GM12878 (cell line): ENCODE measurements around the gene GKN1. TPM values are rescaled to one million over a fixed set of nuclear protein-coding genes. Genes with fewer than 3 reads are reported as not detected.

ENCODE experiments used
- ATAC-seq: fragments of 200-7000 bp; cut with Tn5 transposase; 3 replicates; pipeline ENCODE4 v1.9.1; 2020; ENCODE audit warnings: mild to moderate bottlenecking, moderate library complexity
- BruUV-seq: library from RNA; stranded (reverse); fragments of 400-500 nt; replicated peaks from 2 replicates; lab custom pipeline; 2021; lab: Mats Ljungman, UMichigan
- CTCF ChIA-PET: fragments of 300-600 bp; sonication (Branson Sonifier 250); formaldehyde crosslinking; extraction: SDS; loops from one replicate; lab custom pipeline; 2021; ENCODE audit warnings: inconsistent platforms; lab: Yijun Ruan, JAX
- POLR2A ChIA-PET: fragments of 350-600 bp; formaldehyde crosslinking; extraction: SDS; loops from one replicate; lab custom pipeline; 2021; ENCODE audit warnings: inconsistent platforms; lab: Charles Lee
- RAD21 ChIA-PET: fragments of 300-600 bp; sonication (Branson Sonifier 250); formaldehyde crosslinking; loops from one replicate; lab custom pipeline; 2023; ENCODE audit warnings: antibody characterized with exemption; ENCODE audit not compliant: unreplicated experiment; lab: Charles Lee
- SMC1A ChIA-PET: fragments of 300-600 bp; sonication (Branson Sonifier 250); formaldehyde crosslinking; loops from one replicate; lab custom pipeline; 2023; ENCODE audit not compliant: unreplicated experiment, uncharacterized antibody; lab: Charles Lee
- DNase-seq: peaks from one replicate; pipeline ENCODE4 v3.0.0-alpha.2; 2011; ENCODE audit warnings: low read depth, low spot score
- FAIRE-seq: peaks from 3 replicates; lab custom pipeline; 2011; peaks lifted over from hg19 to GRCh38; lab: Jason Lieb, UNC
- H2AFZ ChIP-seq: 2 replicates; pipeline ENCODE4 v1.6.0; 2011; ENCODE audit warnings: low read depth, low read length, control low read depth; ENCODE audit not compliant: control insufficient read depth
- H3K27ac ChIP-seq: 2 replicates; pipeline ENCODE4 v1.5.1; 2011; ENCODE audit warnings: control low read depth; ENCODE audit not compliant: control insufficient read depth, insufficient read depth
- H3K27me3 ChIP-seq, 2 experiments: replicated peaks in 1 of 2; 2 replicates each; pipeline versions ENCODE4 v1.6.0 to v1.6.1; 2011; ENCODE audit warnings: low read length in 1 of 2; ENCODE audit not compliant: control insufficient read depth in 2 of 2, insufficient read depth in 2 of 2
- H3K36me3 ChIP-seq, 2 experiments: 2 replicates each; pipeline ENCODE4 v1.5.1; 2011; ENCODE audit warnings: low read length in 1 of 2; ENCODE audit not compliant: control insufficient read depth in 2 of 2, insufficient read depth in 2 of 2
- H3K4me1 ChIP-seq: 2 replicates; pipeline ENCODE4 v1.6.1; 2011; ENCODE audit warnings: mild to moderate bottlenecking, low read length, moderate library complexity, mixed read lengths; ENCODE audit not compliant: control insufficient read depth, insufficient read depth
- H3K4me2 ChIP-seq: 2 replicates; pipeline ENCODE4 v1.6.0; 2011; ENCODE audit warnings: control low read depth; ENCODE audit not compliant: control insufficient read depth, insufficient read depth
- H3K4me3 ChIP-seq: fragments of 200-600 bp; sonication (generic); 2 replicates; pipeline ENCODE4 v1.5.1; 2016
- H3K79me2 ChIP-seq: 2 replicates; pipeline ENCODE4 v1.6.0; 2011; ENCODE audit warnings: low read length; ENCODE audit not compliant: control insufficient read depth, insufficient read depth
- H3K9ac ChIP-seq: 2 replicates; pipeline ENCODE4 v1.8.0; 2011; ENCODE audit warnings: low read length, control low read depth, mixed read lengths; ENCODE audit not compliant: control insufficient read depth, insufficient read depth
- H3K9me3 ChIP-seq: replicated peaks from 3 replicates; pipeline ENCODE4 v1.5.1; 2011; ENCODE audit warnings: mild to moderate bottlenecking, low read length; ENCODE audit not compliant: control insufficient read depth, insufficient read depth
- H4K20me1 ChIP-seq: 2 replicates; pipeline ENCODE4 v1.6.0; 2011; ENCODE audit not compliant: control insufficient read depth, insufficient read depth
- CHD1 ChIP-seq: IDR thresholded peaks from 2 replicates; pipeline ENCODE4 v1.6.1; 2012; ENCODE audit warnings: low read depth, low read length, improper control_type of control experiment
- CTCF ChIP-seq, 3 experiments: IDR thresholded peaks in 2 of 3; conservative IDR thresholded peaks in 1 of 3; 2 replicates each; pipeline ENCODE4 v1.5.1; 2011; ENCODE audit warnings: low read depth in 3 of 3, low read length in 3 of 3, mild to moderate bottlenecking in 3 of 3, control low read depth in 2 of 3, moderate library complexity in 2 of 3, inconsistent platforms in 1 of 3, mixed read lengths in 1 of 3; ENCODE audit not compliant: control insufficient read depth in 2 of 3, insufficient read depth in 1 of 3; ENCODE audit errors: extremely low read depth in 1 of 3
- IKZF2 ChIP-seq, 2 experiments: fragments of 450-650 bp; IDR thresholded peaks; 2 replicates each; pipeline ENCODE4 v1.6.1; 2017; ENCODE audit warnings: mild to moderate bottlenecking in 2 of 2, moderate library complexity in 2 of 2
- NFYB ChIP-seq: IDR thresholded peaks from 2 replicates; pipeline ENCODE4 v1.6.1; 2011; ENCODE audit warnings: low read depth, mild to moderate bottlenecking, low read length, improper control_type of control experiment, moderate library complexity; ENCODE audit not compliant: insufficient read depth
- NR2C1 ChIP-seq: fragments of 450-650 bp; IDR thresholded peaks from 2 replicates; pipeline ENCODE4 v1.6.1; 2017; ENCODE audit warnings: antibody characterized with exemption, mild to moderate bottlenecking, moderate library complexity
- RAD21 ChIP-seq: IDR thresholded peaks from 2 replicates; pipeline ENCODE4 v1.6.1; 2011; ENCODE audit warnings: mild to moderate bottlenecking, low read depth, low read length, moderate library complexity; ENCODE audit not compliant: insufficient read depth
- SIX5 ChIP-seq: IDR thresholded peaks from 2 replicates; pipeline ENCODE4 v1.6.1; 2011; ENCODE audit warnings: mild to moderate bottlenecking, low read depth, low read length, moderate library complexity; ENCODE audit not compliant: severe bottlenecking
- SKIL ChIP-seq: fragments of 450-650 bp; IDR thresholded peaks from 2 replicates; pipeline ENCODE4 v1.6.1; 2017; ENCODE audit warnings: mild to moderate bottlenecking, low read depth, inconsistent platforms; ENCODE audit not compliant: poor library complexity, severe bottlenecking
- SMC3 ChIP-seq: IDR thresholded peaks from 2 replicates; pipeline ENCODE4 v1.6.1; 2011; ENCODE audit warnings: low read length, improper control_type of control experiment, borderline replicate concordance
- SP1 ChIP-seq: IDR thresholded peaks from one replicate; pipeline ENCODE4 v1.6.1; 2011; ENCODE audit warnings: low read depth, low read length
- YY1 ChIP-seq: IDR thresholded peaks from 2 replicates; pipeline ENCODE4 v1.6.1; 2011; ENCODE audit warnings: low read depth, mild to moderate bottlenecking, low read length
- ZBTB40 ChIP-seq: fragments of 450-650 bp; IDR thresholded peaks from 2 replicates; pipeline ENCODE4 v1.6.1; 2016; ENCODE audit warnings: mild to moderate bottlenecking, moderate library complexity, borderline replicate concordance
- WGBS: methylation state at CpG from one replicate; pipeline ENCODE4 v1.1.6; 2016; ENCODE audit warnings: low lambda C conversion rate; ENCODE audit not compliant: insufficient replicate concordance, insufficient coverage; ENCODE audit errors: missing lambda C conversion rate; 5-methylcytosine and 5-hydroxymethylcytosine counted together
- in situ Hi-C: fragments of 300-500 bp; cut with MboI; formaldehyde crosslinking; loops from 9 replicates; pipeline ENCODE4 v1.14.3; 2018; ENCODE audit warnings: mixed read lengths
- intact Hi-C: fragments of 100-400 bp; cut with micrococcal nuclease; formaldehyde crosslinking; loops from one replicate; pipeline ENCODE4 v1.14.2; 2022; ENCODE audit not compliant: unreplicated experiment
- polyA plus RNA-seq, 11 experiments: library from polyadenylated mRNA; depleted of rRNA in 4 of 11; unstranded in 6 of 11; stranded (reverse) in 5 of 11; fragments of >200 nt; fragmentation: Nextera tagmentation in 4 of 11; fragmentation: Illumina TruSeq in 1 of 11; extraction: Ambion mirVana in 4 of 11; extraction: Trizol in 1 of 11; gene quantifications; 1 replicate in 1 of 11; 2 replicates in 10 of 11; pipeline versions ENCODE4 v1.2.1 to v1.2.3, GENCODE V29; 2011 to 2016; ENCODE audit warnings: inconsistent platforms in 2 of 11, missing spikeins in 2 of 11, low read depth in 1 of 11
- total RNA-seq, 4 experiments: library from RNA; depleted of rRNA in 3 of 4; stranded (reverse); fragments of >200 nt in 3 of 4; fragmentation: Illumina TruSeq in 1 of 4; extraction: Trizol in 1 of 4; gene quantifications; 2 replicates each; pipeline versions ENCODE4 v1.2.1 to v1.2.3, GENCODE V29; 2013 to 2021

Gene GKN1
- total and polyA plus RNA-seq, 10 of the 15 experiments (the other 5 are each of a cell fraction or from before 2014, with no cell fraction given), result not detected

GRCh38 chr2:68974251-68974650, at the start of gene GKN1 (continued):
- TF ChIP-seq SIX5, result no peak
- TF ChIP-seq SKIL, result no peak
- TF ChIP-seq NR2C1, result no peak
- no peak for TF ChIP-seq CHD1

- ChIA-PET SMC1A (interaction anchor here (0.9 to 3.1 kb wide), 7 partner anchors 173 to 461 kb away, joined by 3 to 18 read pairs (median 4); no protein-coding TSS in a partner anchor), CTCF (interaction anchor here (0.7 to 3.5 kb wide), 21 partner anchors 14 to 463 kb away, joined by 3 to 30 read pairs (median 4); partner anchors contain the start of gene FBXO48), RAD21 (interaction anchor here (0.6 to 3.1 kb wide), 7 partner anchors 18 to 462 kb away, joined by 3 to 20 read pairs (median 6); no protein-coding TSS in a partner anchor), POLR2A (interaction anchor here (1.0 kb wide), 1 partner anchor 161 kb away, joined by 3 read pairs; no protein-coding TSS in a partner anchor)
- peak; percentile 12 for DNase-seq
- TF ChIP-seq ZBTB40 (no peak), RAD21 (peak; percentile 90), SMC3 (peak; percentile 89), SP1 (no peak), YY1 (peak; percentile 50; the same call in 1 of the 2 replicates), CTCF (IDR thresholded peaks at IDR 0.05 in 2 of 3, conservative IDR thresholded peaks at IDR 0.05 in 1 of 3; ENCODE audit: control insufficient read depth in 2 of 3, extremely low read depth in 1 of 3, insufficient read depth in 1 of 3, low read depth in 3 of 3, low read length in 3 of 3) (peak; percentile 87 to 96 (median 91)), IKZF2 (IDR thresholded peaks at IDR 0.05) (no peak), NFYB (no peak)
- in situ Hi-C loops (no loop called here), intact Hi-C loops (loop anchor here (2.0 to 5.0 kb wide), 3 partner anchors 217 to 463 kb away; no protein-coding TSS in a partner anchor)
- Histone ChIP-seq H3K4me3 (no peak overlapping the region), H3K27me3 (peaks cover 0 to 2% of the 10 kb centered on the region in 2 experiments; a peak in 3 of 4 replicates), H3K27ac (no peak overlapping the region), H3K36me3 (no peaks in the 10 kb centered on the region), H3K79me2 (no peaks in the 10 kb centered on the region), H2AFZ (no peak overlapping the region), H3K9me3 (no peaks in the 10 kb centered on the region), H3K9ac (no peak overlapping the region), H4K20me1 (no peaks in the 10 kb centered on the region), H3K4me1 (no peaks in the 10 kb centered on the region), H3K4me2 (no peak overlapping the region)
- BruUV-seq, result no TSS peak
- ATAC-seq, result peak; percentile 83
- peak; percentile 69 for FAIRE-seq
- 36% methylated on average over 9 of the region's 9 CpGs for WGBS
Measured at GRCh38 chr2:68925295-68925896, 49.0 kb upstream of the GKN1 start.
